Esophagus muscularis mucosa (tissue), 4 donors: Measurements from ENCODE around the gene NPTX1. TPM values are rescaled to one million over a fixed set of nuclear protein-coding genes. Genes with fewer than 3 reads are reported as not detected.
A peak's percentile ranks its signal among the peaks of the same experiment; 100 is the strongest.

Experiments
- DNase-seq: peaks from one replicate; pipeline ENCODE4 v3.0.0-alpha.2; 2017; ENCODE audit errors: extremely low spot score
- H3K27ac ChIP-seq, 4 donors: fragments of 200-600 bp; sonication (generic); replicated peaks in 1 of 4; 1 replicate in 3 of 4; 2 replicates in 1 of 4; pipeline ENCODE4 v1.5.1; 2016 to 2019; ENCODE audit warnings: mild to moderate bottlenecking in 1 of 4
- H3K27me3 ChIP-seq, 4 donors: fragments of 200-600 bp; sonication (generic); one replicate each; pipeline versions ENCODE4 v1.5.1 to v1.6.0; 2016 to 2019
- H3K36me3 ChIP-seq, 4 donors: fragments of 200-600 bp; sonication (generic); one replicate each; pipeline ENCODE4 v1.5.1; 2016 to 2019
- H3K4me1 ChIP-seq, 4 donors: fragments of 200-600 bp; sonication (generic); one replicate each; pipeline ENCODE4 v1.5.1; 2016 to 2019
- H3K4me3 ChIP-seq, 4 donors: fragments of 200-600 bp; sonication (generic); 1 replicate in 2 of 4; 2 replicates in 2 of 4; pipeline ENCODE4 v1.5.1; 2016 to 2019; ENCODE audit warnings: mild to moderate bottlenecking in 4 of 4, moderate library complexity in 1 of 4
- H3K9me3 ChIP-seq, 4 donors: fragments of 200-600 bp; sonication (generic); 1 replicate in 3 of 4; 2 replicates in 1 of 4; pipeline ENCODE4 v1.5.1; 2016 to 2019
- EP300 ChIP-seq: sonication (generic); formaldehyde crosslinking; IDR thresholded peaks from one replicate; pipeline ENCODE4 v1.6.1; 2017; ENCODE audit warnings: antibody characterized with exemption
- POLR2A ChIP-seq: fragments of 450-650 bp; IDR thresholded peaks from one replicate; pipeline ENCODE4 v1.6.1; 2017; ENCODE audit warnings: antibody characterized with exemption, moderate library complexity, mild to moderate bottlenecking, low read depth
- POLR2AphosphoS5 ChIP-seq, 2 donors: sonication (generic); formaldehyde crosslinking; IDR thresholded peaks; one replicate each; pipeline ENCODE4 v1.6.1; 2017; ENCODE audit warnings: antibody characterized with exemption in 2 of 2
- WGBS: methylation state at CpG from one replicate; pipeline ENCODE4 v1.1.5; 2018; 5-methylcytosine and 5-hydroxymethylcytosine counted together
- intact Hi-C: fragments of 100-400 bp; cut with DNase I; formaldehyde crosslinking; loops from one replicate; pipeline ENCODE4 v1.15.1; 2023
- total RNA-seq, 4 donors: library from RNA; depleted of rRNA; stranded (reverse); fragments of >200 nt; gene quantifications; one replicate each; pipeline versions ENCODE4 v1.1.0 to v1.2.1, GENCODE V29; 2016
- TF ChIP-seq, protein P1 (sequence below), 3 experiments: fragments of 200-600 bp in 2 of 3; fragments of 450-650 bp in 1 of 3; sonication (generic) in 2 of 3; IDR thresholded peaks; one replicate each; pipeline ENCODE4 v1.5.1; 2017 to 2019; ENCODE audit warnings: antibody characterized with exemption in 3 of 3, mild to moderate bottlenecking in 2 of 3, moderate library complexity in 1 of 3

The NPTX1 gene
- total RNA-seq, 4 donors from 2014 or later: 0.42 to 5.5 (median 4.1) TPM

DNA sequence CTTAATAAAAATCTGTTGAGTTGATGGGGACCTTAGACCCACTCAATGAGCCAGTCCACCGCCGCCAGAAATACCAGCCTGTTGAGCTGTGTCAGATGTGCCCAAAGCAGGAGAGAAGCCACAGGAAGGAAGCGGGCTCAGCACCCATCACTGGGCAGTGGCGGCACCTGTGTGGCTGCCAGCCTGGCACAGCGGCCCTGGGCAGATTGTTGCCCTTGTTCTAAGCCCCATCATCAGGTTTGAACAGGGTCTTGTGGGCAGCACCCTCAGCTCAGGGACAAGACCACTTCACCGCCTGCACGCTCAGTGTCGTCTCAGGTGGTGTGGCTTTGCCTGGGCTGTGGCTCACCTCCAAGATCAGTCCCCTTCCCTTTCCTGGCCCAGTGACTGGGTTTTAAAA, 52.1 kb downstream of the NPTX1 start:
- no peak overlapping the region for H3K27ac ChIP-seq
- H3K27me3 ChIP-seq: no peaks in the 10 kb centered on the region
- intact Hi-C loops: loop anchor here (10.0 kb wide), 1 partner anchor 441 kb away; no protein-coding TSS in a partner anchor
- peaks cover 0 to 29% (median 12%) of the 10 kb centered on the region in 4 donors for H3K36me3 ChIP-seq
- peaks cover 8 to 22% (median 9%) of the 10 kb centered on the region in 4 donors for H3K4me1 ChIP-seq
- DNase-seq: no peak
- WGBS: 91% methylated on average over 8 of the region's 8 CpGs
- TF ChIP-seq POLR2AphosphoS5 (IDR thresholded peaks at IDR 0.05): no peak
- TF ChIP-seq, protein P1, sequence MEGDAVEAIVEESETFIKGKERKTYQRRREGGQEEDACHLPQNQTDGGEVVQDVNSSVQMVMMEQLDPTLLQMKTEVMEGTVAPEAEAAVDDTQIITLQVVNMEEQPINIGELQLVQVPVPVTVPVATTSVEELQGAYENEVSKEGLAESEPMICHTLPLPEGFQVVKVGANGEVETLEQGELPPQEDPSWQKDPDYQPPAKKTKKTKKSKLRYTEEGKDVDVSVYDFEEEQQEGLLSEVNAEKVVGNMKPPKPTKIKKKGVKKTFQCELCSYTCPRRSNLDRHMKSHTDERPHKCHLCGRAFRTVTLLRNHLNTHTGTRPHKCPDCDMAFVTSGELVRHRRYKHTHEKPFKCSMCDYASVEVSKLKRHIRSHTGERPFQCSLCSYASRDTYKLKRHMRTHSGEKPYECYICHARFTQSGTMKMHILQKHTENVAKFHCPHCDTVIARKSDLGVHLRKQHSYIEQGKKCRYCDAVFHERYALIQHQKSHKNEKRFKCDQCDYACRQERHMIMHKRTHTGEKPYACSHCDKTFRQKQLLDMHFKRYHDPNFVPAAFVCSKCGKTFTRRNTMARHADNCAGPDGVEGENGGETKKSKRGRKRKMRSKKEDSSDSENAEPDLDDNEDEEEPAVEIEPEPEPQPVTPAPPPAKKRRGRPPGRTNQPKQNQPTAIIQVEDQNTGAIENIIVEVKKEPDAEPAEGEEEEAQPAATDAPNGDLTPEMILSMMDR (IDR thresholded peaks at IDR 0.05): no peak
- no peak for TF ChIP-seq POLR2A
- no peak for TF ChIP-seq EP300
- H3K4me3 ChIP-seq: no peak overlapping the region
- no peaks in the 10 kb centered on the region for H3K9me3 ChIP-seq

- WGBS: 81% methylated on average over 9 of the region's 13 CpGs
- no peak for DNase-seq
- intact Hi-C loops: loop anchor here (10.0 kb wide), 1 partner anchor 441 kb away; no protein-coding TSS in a partner anchor
Observed at GRCh38 chr17:80423536-80424225, 52.7 kb downstream of the NPTX1 start.

DNA sequence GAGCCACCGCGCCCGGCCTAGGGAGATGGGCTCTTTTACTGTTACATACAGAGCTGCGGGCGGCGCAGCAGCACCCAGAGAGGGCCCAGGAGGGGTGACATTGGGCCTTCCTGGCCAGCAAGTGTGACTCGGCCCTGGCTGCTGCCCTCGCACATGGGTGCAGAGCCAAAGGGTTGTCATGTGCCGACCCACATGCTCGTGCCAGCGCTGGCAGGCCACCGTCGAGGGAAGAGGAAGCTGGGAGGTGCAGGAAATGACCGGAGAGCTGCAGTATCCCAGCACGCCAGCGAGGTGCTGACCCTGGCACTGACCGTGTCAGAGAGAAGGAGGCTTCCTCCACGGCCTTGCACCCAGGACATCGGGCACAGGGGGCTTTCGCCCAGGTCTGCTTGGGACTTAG, 53.4 kb downstream of the NPTX1 start:
- Histone ChIP-seq H3K27ac (no peak overlapping the region), H3K4me1 (peaks cover 8 to 27% (median 9%) of the 10 kb centered on the region in 4 donors), H3K27me3 (no peaks in the 10 kb centered on the region), H3K36me3 (peaks cover 0 to 19% (median 6%) of the 10 kb centered on the region in 4 donors), H3K9me3 (no peaks in the 10 kb centered on the region), H3K4me3 (no peak overlapping the region)
- intact Hi-C loops: loop anchor here (10.0 kb wide), 1 partner anchor 442 kb away; no protein-coding TSS in a partner anchor
- TF ChIP-seq POLR2AphosphoS5 (IDR thresholded peaks at IDR 0.05): peak in 1 of 2 donors; percentile 36
- TF ChIP-seq EP300: no peak
- TF ChIP-seq, protein P1 (IDR thresholded peaks at IDR 0.05): no peak
- DNase-seq: no peak
- WGBS: 69% methylated on average over 19 of the region's 20 CpGs

More at GRCh38 chr17:80423536-80424225, 52.7 kb downstream of the NPTX1 start:
- no peaks in the 10 kb centered on the region for H3K9me3 ChIP-seq
- H3K27me3 ChIP-seq: no peaks in the 10 kb centered on the region
- TF ChIP-seq, protein P1 (IDR thresholded peaks at IDR 0.05): no peak
- TF ChIP-seq EP300: no peak
- TF ChIP-seq POLR2A: no peak
- no peak for TF ChIP-seq POLR2AphosphoS5 (IDR thresholded peaks at IDR 0.05)
- no peak overlapping the region for H3K27ac ChIP-seq
- peaks cover 8 to 22% (median 9%) of the 10 kb centered on the region in 4 donors for H3K4me1 ChIP-seq
- H3K4me3 ChIP-seq: no peak overlapping the region
- H3K36me3 ChIP-seq: peaks cover 0 to 25% (median 8%) of the 10 kb centered on the region in 4 donors

DNA sequence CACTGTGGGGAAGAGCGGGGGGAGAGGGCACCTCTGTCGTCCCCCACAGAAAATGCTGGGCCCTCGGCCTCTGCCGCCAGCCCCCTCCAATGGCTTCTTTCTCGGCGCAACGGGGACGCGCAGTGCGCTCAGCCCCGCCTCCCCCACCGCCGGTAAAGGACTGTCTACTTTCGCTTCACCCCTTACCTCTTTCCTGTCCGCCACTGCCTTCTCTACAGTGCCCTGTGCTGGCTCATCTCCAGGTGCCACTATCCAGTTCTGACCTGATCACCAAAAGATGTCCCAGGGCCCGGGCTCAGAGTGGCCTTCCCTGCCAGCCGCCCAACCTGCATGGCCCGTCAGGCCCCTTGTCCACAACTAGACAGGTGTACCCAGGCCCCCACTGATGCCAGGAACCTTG, 54.1 kb downstream of the NPTX1 start:
- intact Hi-C loops: loop anchor here (10.0 kb wide), 1 partner anchor 443 kb away; no protein-coding TSS in a partner anchor
- no peak overlapping the region for H3K27ac ChIP-seq
- H3K4me1 ChIP-seq: peaks cover 8 to 31% (median 10%) of the 10 kb centered on the region in 4 donors
- H3K27me3 ChIP-seq: no peaks in the 10 kb centered on the region
- no peak overlapping the region for H3K4me3 ChIP-seq
- 85% methylated on average over 16 of the region's 18 CpGs for WGBS
- no peak for DNase-seq
- TF ChIP-seq POLR2A (no peak), POLR2AphosphoS5 (IDR thresholded peaks at IDR 0.05) (no peak), EP300 (no peak)
- TF ChIP-seq, protein P1 (IDR thresholded peaks at IDR 0.05): no peak
- no peaks in the 10 kb centered on the region for H3K9me3 ChIP-seq
- H3K36me3 ChIP-seq: peaks cover 0 to 21% (median 9%) of the 10 kb centered on the region in 4 donors
